Mucosa of gallbladder (tissue), 1 donor: ENCODE results near the gene LHFPL2. TPM values are rescaled to one million over a fixed set of nuclear protein-coding genes. Genes with fewer than 3 reads are reported as not detected.
A peak's percentile ranks its signal among the peaks of the same experiment; 100 is the strongest.
"Not testable (repeated sequence)": the region's sequence is repeated elsewhere in the genome, so short reads cannot be mapped to it uniquely, and the experiment has no call there.

ENCODE experiments used
- DNase-seq: peaks from one replicate; pipeline ENCODE4 v3.0.0-alpha.2; 2020; ENCODE audit warnings: low spot score
- total RNA-seq: library from RNA; stranded (reverse); gene quantifications from one replicate; pipeline ENCODE4 v1.2.1, GENCODE V29; 2021
- donor health status: DM: no; HTN: no; CAD: no.

The LHFPL2 gene
- total RNA-seq, 1 donor from 2014 or later: 22.5 TPM

DNA sequence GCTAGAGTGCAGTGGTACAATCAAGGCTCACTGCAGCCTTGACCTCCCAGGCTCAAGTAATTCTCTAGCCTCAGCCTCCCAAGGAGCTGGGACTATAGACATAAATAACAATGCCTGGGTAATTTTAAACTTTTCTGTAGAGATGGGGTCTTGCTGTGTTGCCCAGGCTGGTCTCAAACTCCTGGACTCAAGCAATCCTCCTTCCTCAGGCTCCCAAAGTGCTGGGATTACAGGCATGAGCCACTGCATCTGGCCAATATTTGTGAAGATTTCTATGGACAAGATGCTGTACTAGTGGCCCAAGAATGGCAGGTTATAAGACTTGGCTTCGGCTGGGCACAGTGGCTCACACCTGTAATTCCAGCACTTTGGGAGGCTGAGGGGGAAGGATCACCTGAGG is 18.4 kb upstream of the LHFPL2 start:
- not testable (repeated sequence) for DNase-seq

DNA sequence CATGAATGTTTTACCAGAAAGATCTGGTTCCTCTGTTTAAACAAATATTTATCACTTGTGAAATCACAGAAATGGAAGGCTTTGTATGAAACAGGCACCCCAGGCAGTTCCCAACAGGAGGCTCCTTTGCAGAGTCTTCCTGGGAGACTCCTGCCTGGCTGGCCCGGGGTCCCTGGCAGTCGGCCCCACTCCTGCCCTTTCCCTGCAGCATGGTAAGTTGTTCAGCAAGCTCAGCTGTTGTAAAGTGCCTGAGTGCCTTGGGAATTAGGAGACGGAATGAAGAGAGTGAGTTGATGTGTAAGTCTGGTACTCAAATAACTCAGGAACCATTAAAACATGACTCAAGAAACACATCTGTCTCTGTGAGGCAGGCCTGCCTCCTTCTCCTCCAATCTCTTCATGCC is 17.5 kb upstream of the LHFPL2 start:
- no peak for DNase-seq

GRCh38 chr5:78665534-78665933 is 17.0 kb upstream of the LHFPL2 start:
- no peak for DNase-seq

DNA sequence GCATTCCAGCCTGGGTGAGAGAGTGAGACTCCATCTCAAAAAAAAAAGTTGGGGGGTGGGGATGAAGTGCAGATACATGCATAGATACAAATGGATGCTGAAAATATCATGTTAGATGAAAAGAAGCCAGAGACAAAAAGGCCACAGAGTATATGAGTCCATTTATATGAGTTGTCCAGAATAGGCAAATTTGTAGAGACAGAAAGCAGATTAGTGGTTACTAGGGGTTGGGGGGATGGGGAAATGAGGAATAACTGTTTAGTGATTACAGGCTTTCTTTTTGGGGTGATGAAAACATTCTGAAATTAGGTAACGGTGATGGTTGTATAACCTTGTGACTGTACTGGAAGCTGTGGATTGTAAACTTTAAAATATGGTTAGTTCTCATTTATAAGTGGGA is 13.8 kb upstream of the LHFPL2 start:
- no peak for DNase-seq

- DNase-seq: no peak
Measured at GRCh38 chr5:78661691-78662090, 13.1 kb upstream of the LHFPL2 start.

- DNase-seq: no peak
Measured at GRCh38 chr5:78661044-78661443, 12.5 kb upstream of the LHFPL2 start.

GRCh38 chr5:78660401-78660800 is 11.8 kb upstream of the LHFPL2 start:
- DNase-seq: no peak

GRCh38 chr5:78659714-78660113 is 11.1 kb upstream of the LHFPL2 start:
- DNase-seq: no peak

DNA sequence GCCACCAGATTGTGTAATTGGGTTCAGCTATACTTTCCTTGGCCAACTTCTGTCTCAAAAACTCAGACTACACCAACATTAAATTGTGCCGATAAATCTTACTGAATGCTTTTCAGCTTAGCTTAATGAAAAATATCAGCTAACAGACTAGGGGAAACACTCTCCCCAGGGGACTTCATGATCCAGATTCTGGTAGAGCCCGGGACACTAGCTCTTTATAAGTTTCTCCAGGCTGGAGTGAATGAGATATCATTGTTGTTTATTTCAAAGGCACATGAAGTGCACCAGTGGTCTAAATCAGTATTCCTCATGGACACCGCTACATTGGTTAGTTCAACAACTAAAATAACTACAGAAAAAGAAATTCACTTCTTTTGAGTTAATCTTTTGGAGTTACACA is 10.5 kb upstream of the LHFPL2 start:
- DNase-seq: no peak

DNA sequence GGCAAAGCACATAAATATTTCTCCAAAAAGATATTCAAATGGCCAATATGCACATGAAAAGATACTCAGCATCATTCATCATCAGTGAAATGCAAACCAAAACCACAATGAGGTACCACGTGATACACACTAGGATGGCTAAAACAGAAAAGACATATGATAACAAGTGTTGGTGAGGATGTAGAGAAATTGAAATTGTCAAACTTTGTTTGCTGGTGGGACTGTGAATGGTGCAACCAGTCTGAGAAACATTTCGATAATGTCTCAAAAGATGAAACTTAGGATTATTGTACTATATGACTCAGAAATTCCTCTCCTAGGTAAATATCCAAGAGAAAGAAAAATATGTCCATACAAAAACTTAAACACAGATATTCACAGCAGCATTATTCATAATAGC is 8.6 kb upstream of the LHFPL2 start:
- DNase-seq: no peak

- DNase-seq: no peak
Measured at GRCh38 chr5:78655746-78656290, 7.2 kb upstream of the LHFPL2 start.

- DNase-seq: no peak
Measured at GRCh38 chr5:78654386-78654785, 5.8 kb upstream of the LHFPL2 start.

- DNase-seq: no peak
Measured at GRCh38 chr5:78653681-78654366, 5.3 kb upstream of the LHFPL2 start.

DNA sequence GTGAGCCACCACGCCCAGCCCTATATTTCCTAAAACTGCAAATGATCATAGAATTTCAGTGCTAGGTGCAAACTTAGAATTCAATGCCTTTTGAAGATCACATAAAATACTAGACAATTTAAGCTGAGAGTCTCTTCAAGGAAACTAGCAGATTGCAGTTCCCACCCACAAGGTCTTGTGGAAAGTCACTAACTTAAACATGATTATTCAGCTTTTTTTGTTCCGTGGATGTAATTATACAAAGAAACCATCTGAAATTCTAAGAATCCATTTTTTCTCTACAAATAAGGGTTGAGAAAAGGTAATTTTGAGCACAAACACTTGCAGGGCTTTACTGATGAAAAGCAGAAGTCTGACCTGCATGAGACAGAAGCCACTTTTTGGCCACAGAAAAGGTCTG is 4.5 kb upstream of the LHFPL2 start:
- DNase-seq: no peak

GRCh38 chr5:78651468-78651867 is 2.9 kb upstream of the LHFPL2 start:
- DNase-seq: no peak

- no peak for DNase-seq
Measured at GRCh38 chr5:78650531-78650930, 2.0 kb upstream of the LHFPL2 start.

DNA sequence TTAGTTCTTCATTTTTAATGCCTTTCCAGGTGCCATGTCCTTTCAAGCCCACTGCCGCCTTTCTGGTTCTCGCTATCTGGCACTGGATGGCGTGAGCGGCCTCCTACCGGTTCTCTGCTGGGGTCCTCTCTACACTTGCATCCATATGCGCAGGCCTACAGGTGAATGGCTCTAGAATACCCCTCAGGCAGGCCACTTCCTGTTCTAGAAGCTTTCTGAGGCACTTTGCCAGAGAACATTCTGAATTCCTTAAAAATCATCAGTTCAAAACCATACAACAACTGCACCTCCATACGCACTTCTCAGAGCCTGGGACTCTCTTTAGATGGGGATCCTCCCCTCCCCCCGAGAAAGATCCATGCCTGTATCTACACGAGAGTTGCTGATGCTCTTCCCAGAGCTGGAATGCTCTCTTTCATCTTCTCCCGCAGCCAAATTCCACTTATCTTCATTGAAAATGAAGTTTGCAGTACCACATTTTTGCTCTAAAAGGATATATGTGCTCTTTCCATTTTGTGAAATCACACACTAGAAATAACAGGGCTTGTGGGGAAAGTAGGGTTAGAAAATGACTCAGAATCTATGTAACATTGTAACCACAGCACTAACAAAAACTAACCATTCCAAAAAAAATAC is 1.4 kb upstream of the LHFPL2 start:
- DNase-seq: no peak

DNA sequence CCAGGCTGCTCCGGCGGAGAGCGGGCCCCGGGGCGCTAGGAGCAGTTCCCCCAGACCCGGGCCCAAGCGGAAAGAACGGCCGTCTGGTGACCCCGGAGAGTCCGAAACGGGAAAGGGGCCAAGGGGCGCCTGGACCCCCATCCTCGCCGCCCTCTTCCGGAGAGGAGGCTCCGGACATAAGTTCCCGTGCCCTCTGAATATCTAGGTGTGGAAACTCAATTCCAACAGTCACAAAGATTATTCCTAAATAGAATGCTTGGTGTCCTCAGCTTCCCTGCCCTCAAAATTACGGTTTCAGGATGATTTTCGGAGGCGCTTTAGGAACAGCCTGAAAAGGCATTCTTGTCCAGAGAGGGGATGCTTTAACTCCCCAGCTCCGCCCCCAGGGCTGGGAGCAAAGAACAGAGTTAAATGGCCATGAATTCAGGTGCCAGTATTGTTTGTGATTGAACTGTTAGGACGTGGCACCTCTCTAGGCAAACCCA is 681 bp upstream of the LHFPL2 start:
- no peak for DNase-seq

DNA sequence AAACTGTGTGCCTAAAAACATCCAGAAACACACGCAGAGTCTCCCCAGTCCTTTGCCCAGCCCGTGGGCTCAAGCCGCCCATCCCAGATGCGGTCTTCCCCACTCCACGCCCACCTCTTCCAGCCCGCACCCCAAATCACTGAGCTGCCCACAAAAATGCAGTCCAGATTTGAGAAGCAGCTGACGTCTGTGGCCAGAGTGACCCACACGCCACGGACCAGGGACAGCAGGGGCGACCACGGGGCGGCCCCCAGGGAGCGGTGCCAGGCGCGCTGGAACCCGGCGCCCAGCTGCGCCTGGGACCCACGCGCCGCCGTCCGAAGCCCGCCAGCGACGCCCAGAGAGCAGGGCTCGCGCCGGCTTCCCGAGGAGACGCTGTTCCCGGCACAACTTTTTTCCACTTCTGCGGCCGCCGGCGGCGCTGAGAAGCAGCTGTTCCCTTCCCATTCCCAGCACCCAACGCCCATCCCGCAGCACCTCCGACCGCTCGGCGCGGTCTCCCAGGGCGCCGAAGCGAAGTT is 674 bp downstream of the LHFPL2 start:
- peak; percentile 54 for DNase-seq

GRCh38 chr5:78647351-78647818 is 1.2 kb downstream of the LHFPL2 start:
- DNase-seq: no peak

DNA sequence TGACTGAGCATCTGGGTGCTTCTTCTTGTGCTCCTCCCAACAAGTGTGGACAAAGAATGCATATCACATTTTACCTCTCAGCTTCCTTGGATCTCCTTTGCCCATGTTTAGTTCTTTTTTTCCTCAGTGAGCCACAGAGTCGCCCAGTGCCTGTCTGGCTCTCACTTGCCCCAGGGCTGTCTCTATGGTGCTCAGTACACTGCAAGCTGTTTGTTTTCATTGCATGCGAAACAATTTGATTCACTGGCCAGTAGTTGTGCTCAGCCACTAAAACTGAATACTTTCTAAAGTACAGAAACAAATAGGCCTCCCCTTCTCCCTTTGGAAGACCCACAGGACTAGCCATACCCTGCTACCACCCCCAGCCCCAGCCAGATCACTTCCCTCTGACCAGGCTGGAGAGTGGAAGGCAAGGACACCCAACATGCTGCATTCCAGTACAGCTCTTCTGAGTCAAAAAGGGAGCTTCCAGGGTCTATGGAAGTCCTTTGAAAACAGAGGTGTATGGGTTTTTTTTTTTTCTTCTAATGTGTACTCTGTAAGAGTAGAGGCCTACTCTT is 3.8 kb downstream of the LHFPL2 start:
- no peak for DNase-seq

- no peak for DNase-seq
Measured at GRCh38 chr5:78644129-78644528, 4.4 kb downstream of the LHFPL2 start.

- DNase-seq: no peak
Measured at GRCh38 chr5:78642701-78643100, 5.9 kb downstream of the LHFPL2 start.
